GM06990 (cell line): ENCODE measurements around the gene FBXL17.

Source experiments
- DNase-seq: peaks from one replicate; pipeline ENCODE4 v3.0.0-alpha.2; 2011; ENCODE audit not compliant: insufficient read length; ENCODE audit errors: extremely low read depth
- H3K27me3 ChIP-seq: replicated peaks from 2 replicates; pipeline ENCODE4 v1.6.0; 2011; ENCODE audit warnings: low read length; ENCODE audit not compliant: control insufficient read depth, insufficient read depth
- H3K36me3 ChIP-seq: 2 replicates; pipeline ENCODE4 v1.5.1; 2011; ENCODE audit warnings: low read length; ENCODE audit not compliant: control insufficient read depth, insufficient read depth
- H3K4me3 ChIP-seq: replicated peaks from 2 replicates; pipeline ENCODE4 v1.5.1; 2011; ENCODE audit warnings: low read depth, mild to moderate bottlenecking, control low read depth, low read length
- TF ChIP-seq, protein P1 (sequence below): IDR thresholded peaks from 2 replicates; pipeline ENCODE4 v1.5.1; 2011; ENCODE audit warnings: low read length, control low read depth, mild to moderate bottlenecking, inconsistent platforms; ENCODE audit not compliant: insufficient read depth, poor library complexity, severe bottlenecking

The FBXL17 gene

GRCh38 chr5:107949688-107950341 lies 432.1 kb downstream of the FBXL17 start:
- no peaks in the 10 kb centered on the region for H3K27me3 ChIP-seq
- TF ChIP-seq, protein P1, sequence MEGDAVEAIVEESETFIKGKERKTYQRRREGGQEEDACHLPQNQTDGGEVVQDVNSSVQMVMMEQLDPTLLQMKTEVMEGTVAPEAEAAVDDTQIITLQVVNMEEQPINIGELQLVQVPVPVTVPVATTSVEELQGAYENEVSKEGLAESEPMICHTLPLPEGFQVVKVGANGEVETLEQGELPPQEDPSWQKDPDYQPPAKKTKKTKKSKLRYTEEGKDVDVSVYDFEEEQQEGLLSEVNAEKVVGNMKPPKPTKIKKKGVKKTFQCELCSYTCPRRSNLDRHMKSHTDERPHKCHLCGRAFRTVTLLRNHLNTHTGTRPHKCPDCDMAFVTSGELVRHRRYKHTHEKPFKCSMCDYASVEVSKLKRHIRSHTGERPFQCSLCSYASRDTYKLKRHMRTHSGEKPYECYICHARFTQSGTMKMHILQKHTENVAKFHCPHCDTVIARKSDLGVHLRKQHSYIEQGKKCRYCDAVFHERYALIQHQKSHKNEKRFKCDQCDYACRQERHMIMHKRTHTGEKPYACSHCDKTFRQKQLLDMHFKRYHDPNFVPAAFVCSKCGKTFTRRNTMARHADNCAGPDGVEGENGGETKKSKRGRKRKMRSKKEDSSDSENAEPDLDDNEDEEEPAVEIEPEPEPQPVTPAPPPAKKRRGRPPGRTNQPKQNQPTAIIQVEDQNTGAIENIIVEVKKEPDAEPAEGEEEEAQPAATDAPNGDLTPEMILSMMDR = no peak
- H3K36me3 ChIP-seq = no peaks in the 10 kb centered on the region
- no peak overlapping the region for H3K4me3 ChIP-seq
- DNase-seq = no peak

DNA sequence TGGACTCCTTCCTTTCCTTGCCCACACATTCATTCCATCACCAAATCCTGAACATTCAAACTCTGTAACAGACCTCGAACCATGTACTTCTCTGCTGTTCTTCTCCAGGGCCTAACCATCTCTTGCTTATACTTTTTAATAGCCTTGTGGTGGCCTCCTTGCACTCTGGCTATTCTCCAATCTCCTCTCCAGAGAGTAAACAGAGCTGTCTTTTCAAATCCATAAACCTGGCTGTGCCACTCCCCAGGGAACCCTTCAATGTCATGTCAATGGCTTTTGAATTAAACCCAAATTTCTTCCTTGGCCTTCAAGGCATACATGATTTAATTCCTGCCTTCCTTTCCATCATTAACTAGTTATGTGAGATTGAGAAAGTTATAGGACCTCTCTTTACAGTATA lies 433.5 kb downstream of the FBXL17 start:
- H3K36me3 ChIP-seq = no peaks in the 10 kb centered on the region
- no peak overlapping the region for H3K4me3 ChIP-seq
- H3K27me3 ChIP-seq = no peaks in the 10 kb centered on the region
- DNase-seq = no peak
- TF ChIP-seq, protein P1 = no peak

DNA sequence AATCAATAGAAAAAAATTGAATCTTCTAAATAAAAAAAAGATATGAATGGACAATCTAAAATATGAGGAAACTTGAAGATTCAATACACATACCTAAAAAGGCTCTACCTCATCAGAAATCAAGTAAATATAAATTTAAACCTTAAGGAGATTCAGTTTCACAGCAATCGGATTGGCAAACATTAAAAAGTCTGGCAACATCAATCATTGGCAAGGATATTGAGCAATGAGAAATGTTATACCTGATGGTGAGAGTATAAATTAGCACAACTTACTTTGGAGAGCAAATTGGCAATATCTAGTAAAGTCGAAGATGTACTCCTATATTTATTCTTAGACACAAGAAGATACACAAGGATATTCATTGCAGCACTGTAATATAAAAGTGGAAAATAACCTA lies 436.8 kb downstream of the FBXL17 start:
- Histone ChIP-seq H3K4me3 (no peak overlapping the region), H3K27me3 (no peaks in the 10 kb centered on the region), H3K36me3 (no peaks in the 10 kb centered on the region)
- TF ChIP-seq, protein P1 = no peak
- no peak for DNase-seq

DNA sequence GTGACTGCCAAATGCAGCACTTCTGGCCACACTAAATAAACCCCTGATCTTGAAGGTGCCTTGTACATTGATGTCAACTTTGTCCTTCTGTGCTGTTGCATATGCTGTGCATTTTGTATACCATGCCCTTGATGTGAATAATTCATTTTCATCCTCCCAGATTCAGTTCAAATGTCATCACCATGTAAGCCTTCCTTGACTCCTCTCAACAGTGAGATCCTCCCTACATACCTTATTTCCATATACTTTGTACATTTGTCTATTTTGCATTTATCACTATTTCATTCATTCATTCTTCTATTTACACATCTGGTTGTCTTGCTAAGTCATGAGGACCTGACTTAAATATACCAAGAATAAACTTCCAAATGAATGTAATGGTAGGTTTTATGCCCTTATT lies 438.0 kb downstream of the FBXL17 start:
- Histone ChIP-seq H3K4me3 (no peak overlapping the region), H3K27me3 (no peaks in the 10 kb centered on the region), H3K36me3 (no peaks in the 10 kb centered on the region)
- TF ChIP-seq, protein P1 = no peak
- DNase-seq = no peak

DNA sequence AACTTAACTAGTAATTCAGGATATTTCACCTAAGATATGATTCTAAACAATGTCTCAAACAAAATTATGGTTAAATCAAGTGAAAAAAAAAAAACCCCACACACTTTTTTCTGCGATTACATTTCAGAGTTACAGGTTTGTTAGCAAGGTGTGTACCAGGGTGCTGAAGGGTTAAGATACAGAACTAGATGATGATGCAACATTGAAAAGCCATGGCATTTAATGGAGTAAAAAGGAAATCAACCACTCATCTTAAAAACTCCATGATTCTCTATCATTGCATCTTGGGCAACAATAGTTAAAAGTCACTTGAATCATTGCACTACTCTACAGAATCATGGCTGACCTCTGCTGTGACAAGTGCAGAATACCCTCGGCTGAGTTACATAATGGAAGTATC lies 440.9 kb downstream of the FBXL17 start:
- no peak overlapping the region for H3K4me3 ChIP-seq
- no peaks in the 10 kb centered on the region for H3K36me3 ChIP-seq
- DNase-seq = no peak
- H3K27me3 ChIP-seq = no peaks in the 10 kb centered on the region
- TF ChIP-seq, protein P1 = no peak
